Occipital lobe (tissue), 2 donors: ENCODE data around the gene BCL6B. TPM values are rescaled to one million over a fixed set of nuclear protein-coding genes. Genes with fewer than 3 reads are reported as not detected.

Source experiments
- DNase-seq: peaks from one replicate; lab custom pipeline; 2025; lab: John Stamatoyannopoulos, UW
- total RNA-seq: library from RNA; depleted of rRNA; stranded (reverse); fragments of >200 nt; gene quantifications from one replicate; pipeline ENCODE4 v1.2.3, GENCODE V29; 2014

The BCL6B gene
- total RNA-seq, 1 donor from 2014 or later = 1.4 TPM

DNA sequence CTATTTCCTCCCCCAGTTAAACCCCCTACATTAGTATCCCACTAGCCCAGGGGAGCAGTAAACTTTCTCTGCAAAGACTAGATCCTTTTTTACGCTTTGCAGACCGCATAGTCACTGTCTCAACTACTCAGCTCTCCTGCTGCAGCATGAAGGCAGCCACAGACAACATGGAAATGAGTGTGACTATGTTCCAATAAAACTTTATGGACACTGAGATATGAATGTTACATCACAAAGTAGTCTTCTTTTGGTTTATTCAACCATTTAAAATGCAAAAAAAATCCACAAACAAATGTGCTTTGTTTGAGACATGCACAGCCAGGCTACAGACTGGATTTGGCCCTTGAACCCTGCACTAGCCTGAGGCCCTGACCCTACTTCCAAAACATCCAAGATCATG lies 12.3 kb upstream of the BCL6B start:
- no peak for DNase-seq

- no peak for DNase-seq
Measured at GRCh38 chr17:7011415-7011814, 11.4 kb upstream of the BCL6B start.

DNA sequence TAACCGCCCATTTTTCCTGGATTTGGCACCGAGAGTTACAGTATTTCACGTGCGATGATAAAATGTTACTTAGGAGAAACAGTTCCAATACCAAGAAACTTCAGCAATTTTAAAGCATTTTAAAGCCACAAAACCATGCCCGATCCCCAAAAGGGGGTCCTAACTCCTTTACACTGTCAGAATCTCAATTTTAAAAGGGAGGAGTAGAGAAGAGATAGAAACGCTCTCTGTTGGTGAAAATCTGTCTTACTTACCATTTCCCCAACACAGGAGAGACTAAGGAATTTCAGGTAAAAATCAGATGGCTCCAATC lies 11.0 kb upstream of the BCL6B start:
- DNase-seq = no peak

GRCh38 chr17:7014261-7014994 lies 8.4 kb upstream of the BCL6B start:
- DNase-seq = peak; percentile 96

GRCh38 chr17:7014995-7015958 lies 7.6 kb upstream of the BCL6B start:
- DNase-seq = no peak

GRCh38 chr17:7016418-7016817 lies 6.4 kb upstream of the BCL6B start:
- no peak for DNase-seq

DNA sequence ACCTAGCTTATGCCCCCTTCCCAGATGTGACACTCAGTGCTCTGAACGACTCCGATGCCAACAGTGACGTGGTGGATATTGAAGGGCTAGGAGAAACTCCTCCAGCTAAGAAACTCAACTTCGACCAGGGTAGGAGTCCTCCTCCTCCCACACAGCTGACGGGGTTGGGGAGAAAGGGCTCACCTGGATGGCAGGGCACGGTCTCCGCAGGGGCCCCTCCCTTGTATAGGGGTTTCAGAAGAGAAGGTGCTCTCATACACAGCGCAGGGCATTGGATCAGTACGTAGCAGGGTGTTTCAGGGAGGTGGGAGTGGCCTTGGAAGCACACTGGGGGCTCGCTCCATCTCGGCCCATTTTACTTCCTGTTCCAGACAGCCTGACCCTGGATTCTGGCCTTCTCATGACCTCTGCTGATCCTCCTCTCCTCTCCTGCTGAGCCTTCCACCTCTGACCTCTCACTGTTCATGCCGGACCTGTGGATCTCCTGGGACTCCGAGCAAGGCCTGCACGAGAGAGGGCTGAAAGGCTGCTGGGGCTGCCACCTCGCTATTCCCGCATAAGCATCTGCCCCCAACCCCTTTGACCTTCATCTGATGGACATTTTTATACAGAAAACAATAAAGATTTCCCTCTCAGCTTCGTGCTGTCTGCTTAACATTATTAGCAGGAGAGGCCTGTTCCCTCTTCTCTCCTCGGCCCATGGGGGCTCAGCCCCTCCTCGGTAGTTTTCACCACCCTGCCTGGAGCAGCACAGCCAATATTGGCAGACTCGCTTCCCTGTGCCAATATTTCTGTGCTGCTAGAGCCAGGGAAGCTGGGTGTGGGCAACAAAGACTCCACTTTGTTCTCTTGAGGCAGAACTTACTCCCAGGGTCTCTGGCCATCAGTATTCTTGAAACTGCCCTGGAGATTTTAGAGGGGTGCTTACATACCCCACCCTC lies 5.7 kb upstream of the BCL6B start:
- DNase-seq = no peak

DNA sequence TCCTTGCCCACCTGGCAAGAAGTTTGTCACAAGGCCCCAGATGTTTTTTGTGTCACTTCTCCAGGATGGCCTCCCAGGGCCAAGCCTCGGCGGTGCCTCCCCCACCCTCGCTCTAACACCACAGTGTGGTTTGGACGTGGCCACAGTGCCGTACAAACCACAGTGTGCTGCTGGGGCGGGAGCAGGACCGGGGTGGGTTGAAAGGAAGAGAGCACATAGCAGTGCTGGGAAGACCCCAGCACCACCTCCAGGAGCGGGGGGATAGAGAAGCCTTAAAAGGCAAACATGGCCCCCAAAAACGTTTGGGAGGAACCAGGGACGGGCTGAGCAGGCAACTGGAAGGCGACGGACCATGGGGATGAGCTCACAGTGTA lies 5.0 kb upstream of the BCL6B start:
- no peak for DNase-seq

GRCh38 chr17:7018331-7018964 lies 4.4 kb upstream of the BCL6B start:
- no peak for DNase-seq

DNA sequence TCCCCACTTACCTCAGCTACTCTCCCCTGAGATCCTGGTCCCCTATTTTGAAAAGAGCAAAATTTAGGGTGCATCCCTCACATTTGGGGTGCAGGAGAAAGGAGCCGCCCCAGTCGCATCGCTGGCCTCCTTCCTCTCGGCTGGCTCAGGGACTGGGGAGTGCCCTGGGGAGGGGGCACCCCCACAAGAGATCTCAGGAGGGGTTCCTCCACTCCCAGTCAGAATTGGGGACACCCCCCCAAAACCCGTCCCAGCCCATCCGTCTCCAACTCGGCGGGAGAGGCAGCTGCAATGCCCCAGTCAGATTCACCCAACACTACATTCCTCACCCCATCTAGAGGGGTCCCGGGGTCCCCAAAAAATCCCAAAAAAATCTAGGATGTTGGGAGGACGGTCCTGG lies 3.5 kb upstream of the BCL6B start:
- no peak for DNase-seq

DNA sequence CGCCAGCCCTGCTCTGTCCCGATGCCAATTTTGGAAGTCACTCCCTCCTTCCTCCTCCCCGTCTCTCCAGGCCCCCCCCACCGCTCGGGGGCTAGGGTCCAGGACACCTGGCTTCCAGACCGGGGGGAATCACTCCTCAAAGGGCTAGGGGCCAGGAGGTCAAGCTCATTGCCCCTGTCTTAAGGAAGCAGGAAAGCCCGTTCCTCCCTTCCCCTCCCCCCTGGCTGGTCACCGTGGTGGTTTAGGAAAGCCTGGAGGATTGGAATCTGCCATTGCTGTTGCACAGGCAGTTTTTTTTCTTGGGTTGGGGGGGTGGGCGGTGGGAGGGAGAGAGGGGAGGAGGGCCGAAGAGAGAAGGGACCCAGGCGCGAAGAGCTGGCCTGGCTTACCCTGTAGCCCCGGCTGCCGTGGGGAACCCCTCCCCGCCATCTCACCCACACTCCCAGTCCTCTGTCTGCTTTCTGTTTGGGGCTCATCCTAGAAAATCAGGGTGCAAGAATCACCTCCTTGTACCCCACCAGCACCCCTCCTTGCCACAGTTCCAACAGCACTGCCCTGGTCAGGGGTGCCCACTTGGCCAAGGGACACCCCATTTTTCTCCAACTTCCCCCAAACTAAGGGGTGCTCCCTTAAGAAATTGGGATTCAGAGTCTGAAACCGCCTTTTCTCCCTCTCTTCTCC lies 2.9 kb upstream of the BCL6B start:
- DNase-seq = no peak

DNA sequence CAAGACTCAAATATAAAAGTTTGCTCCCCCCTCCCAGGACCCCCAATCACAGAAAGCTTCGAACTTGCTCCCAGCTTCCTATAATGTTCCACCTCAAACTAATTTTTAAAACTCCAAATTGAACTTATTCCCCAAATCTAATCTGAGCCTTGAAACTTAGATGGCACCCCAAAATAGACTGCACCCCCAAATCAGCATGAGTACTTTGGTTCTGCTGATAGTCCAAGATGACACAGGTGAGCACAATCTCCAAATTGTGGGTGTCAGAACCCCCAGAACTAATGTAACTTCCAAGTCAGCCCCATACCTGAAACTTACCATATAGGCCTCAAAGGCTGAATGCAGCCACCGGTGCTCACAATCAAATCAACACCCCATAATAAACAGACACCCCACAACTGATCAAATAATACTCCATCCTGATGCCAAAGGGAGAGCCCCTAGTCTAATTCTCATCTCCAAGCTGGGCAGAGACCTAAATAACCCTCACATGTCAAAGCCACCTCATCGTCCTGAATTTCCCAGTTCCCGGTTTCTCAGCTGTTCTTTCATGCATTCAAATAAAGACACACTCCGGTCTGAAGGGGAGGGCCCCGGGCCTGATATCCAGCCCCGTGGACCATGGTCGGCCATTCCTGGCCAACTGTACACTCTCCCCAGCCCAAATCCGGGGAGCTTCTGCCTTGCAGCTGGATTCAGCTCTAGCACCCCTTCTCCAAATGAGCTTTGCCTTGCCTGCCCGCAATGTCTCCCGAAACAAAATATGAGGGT lies 1.8 kb upstream of the BCL6B start:
- DNase-seq = no peak

GRCh38 chr17:7021993-7022778 lies 664 bp upstream of the BCL6B start:
- DNase-seq = no peak

- peak; percentile 63 for DNase-seq
Measured at GRCh38 chr17:7023576-7024401, 939 bp downstream of the BCL6B start.

- DNase-seq = no peak
Measured at GRCh38 chr17:7024402-7024785, 1.5 kb downstream of the BCL6B start.

GRCh38 chr17:7025245-7025644 lies 2.4 kb downstream of the BCL6B start:
- no peak for DNase-seq

DNA sequence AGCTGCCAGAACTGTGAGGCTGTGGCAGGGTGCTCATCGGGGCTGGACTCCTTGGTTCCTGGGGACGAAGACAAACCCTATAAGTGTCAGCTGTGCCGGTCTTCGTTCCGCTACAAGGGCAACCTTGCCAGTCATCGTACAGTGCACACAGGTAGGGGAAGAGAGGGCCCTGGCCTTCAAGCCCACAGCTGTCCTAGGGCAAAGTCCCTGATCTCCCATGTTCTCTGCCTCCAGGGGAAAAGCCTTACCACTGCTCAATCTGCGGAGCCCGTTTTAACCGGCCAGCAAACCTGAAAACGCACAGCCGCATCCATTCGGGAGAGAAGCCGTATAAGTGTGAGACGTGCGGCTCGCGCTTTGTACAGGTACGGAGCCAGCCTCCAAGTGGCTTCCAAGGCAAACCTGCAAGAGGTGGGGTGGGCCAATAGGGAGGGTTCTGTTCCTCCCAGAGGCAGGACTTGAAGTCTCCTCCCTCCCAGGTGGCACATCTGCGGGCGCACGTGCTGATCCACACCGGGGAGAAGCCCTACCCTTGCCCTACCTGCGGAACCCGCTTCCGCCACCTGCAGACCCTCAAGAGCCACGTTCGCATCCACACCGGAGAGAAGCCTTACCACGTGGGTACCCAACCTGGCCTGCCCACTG lies 3.7 kb downstream of the BCL6B start:
- no peak for DNase-seq

DNA sequence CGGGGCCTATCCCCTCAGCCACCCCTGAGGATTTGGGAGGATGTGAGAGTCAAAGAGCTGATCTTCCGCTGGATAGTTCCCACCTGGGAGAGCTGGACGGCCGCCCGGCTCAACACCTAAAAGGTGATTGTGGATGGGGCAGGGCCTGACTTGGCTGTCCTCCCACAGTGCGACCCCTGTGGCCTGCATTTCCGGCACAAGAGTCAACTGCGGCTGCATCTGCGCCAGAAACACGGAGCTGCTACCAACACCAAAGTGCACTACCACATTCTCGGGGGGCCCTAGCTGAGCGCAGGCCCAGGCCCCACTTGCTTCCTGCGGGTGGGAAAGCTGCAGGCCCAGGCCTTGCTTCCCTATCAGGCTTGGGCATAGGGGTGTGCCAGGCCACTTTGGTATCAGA lies 4.5 kb downstream of the BCL6B start:
- no peak for DNase-seq
